ENCODE measurements around the gene SPTBN1. TPM values are rescaled to one million over a fixed set of nuclear protein-coding genes. Genes with fewer than 3 reads are reported as not detected.
A peak's percentile ranks its signal among the peaks of the same experiment; 100 is the strongest.

The SPTBN1 gene
- total and polyA plus RNA-seq, 2 of the 13 experiments (the other 11 are each of a cell fraction or from before 2014, with no cell fraction given) = 123 to 299 TPM

DNA sequence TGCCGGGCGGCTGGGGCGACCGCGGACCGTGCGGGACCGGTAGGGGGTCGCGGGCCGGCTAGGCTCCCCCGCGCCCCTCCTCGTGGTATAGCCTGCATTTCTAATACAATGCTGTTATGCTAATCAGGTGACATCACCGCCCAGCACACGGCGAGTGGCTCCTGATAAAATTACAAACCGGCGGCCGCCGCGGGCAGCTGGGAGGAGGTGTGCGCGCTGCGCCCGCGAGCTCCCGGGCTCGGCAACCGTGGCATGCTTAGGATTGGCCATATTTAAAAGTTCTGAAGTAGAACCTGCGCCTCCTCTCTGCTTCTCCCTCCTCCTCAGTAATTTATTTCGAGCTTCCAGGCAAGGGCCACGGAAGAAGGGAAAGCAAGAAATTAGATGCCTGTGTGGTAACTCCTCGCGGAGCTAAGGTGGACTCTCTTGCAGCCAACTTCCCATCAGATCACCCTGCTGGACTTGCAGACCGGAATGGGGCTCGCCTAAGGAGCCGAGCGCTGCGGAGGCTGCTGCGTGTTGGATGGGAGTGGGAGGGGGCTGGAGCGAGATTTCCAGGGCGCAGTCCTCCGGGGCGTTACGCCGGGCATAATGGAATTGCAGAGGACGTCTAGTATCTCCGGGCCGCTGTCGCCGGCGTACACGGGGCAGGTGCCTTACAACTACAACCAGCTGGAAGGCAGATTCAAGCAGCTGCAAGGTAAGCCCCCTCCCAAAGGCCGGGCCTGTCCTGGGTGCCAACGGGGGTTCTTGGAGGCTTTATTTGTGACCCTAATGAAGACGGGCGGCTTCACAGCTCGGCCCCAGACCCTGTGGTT is 102.3 kb downstream of the SPTBN1 start (continued):
- TF ChIP-seq, protein P1, sequence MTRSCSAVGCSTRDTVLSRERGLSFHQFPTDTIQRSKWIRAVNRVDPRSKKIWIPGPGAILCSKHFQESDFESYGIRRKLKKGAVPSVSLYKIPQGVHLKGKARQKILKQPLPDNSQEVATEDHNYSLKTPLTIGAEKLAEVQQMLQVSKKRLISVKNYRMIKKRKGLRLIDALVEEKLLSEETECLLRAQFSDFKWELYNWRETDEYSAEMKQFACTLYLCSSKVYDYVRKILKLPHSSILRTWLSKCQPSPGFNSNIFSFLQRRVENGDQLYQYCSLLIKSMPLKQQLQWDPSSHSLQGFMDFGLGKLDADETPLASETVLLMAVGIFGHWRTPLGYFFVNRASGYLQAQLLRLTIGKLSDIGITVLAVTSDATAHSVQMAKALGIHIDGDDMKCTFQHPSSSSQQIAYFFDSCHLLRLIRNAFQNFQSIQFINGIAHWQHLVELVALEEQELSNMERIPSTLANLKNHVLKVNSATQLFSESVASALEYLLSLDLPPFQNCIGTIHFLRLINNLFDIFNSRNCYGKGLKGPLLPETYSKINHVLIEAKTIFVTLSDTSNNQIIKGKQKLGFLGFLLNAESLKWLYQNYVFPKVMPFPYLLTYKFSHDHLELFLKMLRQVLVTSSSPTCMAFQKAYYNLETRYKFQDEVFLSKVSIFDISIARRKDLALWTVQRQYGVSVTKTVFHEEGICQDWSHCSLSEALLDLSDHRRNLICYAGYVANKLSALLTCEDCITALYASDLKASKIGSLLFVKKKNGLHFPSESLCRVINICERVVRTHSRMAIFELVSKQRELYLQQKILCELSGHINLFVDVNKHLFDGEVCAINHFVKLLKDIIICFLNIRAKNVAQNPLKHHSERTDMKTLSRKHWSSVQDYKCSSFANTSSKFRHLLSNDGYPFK (CRISPR knock-in tag; IDR thresholded peaks at IDR 0.05; ENCODE audit: borderline replicate concordance) = peak; percentile 64; the same call in 1 of the 2 replicates
- TF ChIP-seq ZNF670 (CRISPR knock-in tag; IDR thresholded peaks at IDR 0.05; ENCODE audit: borderline replicate concordance) (0 out of 2 replicates have a peak, but pooled peaks have one; percentile 14), BRD4 (CRISPR knock-in tag; IDR thresholded peaks at IDR 0.05) (peak; percentile 49; the same call in 1 of the 2 replicates), SCMH1 (CRISPR knock-in tag; IDR thresholded peaks at IDR 0.05; ENCODE audit: borderline replicate concordance) (no peak), ZNF572 (CRISPR knock-in tag; IDR thresholded peaks at IDR 0.05) (0 out of 2 replicates have a peak, but pooled peaks have one; percentile 30), SRSF9 (IDR thresholded peaks at IDR 0.05; ENCODE audit: borderline replicate concordance, insufficient read depth, low read depth, low read length, poor library complexity, severe bottlenecking) (no peak), REPIN1 (CRISPR knock-in tag; IDR thresholded peaks at IDR 0.05; ENCODE audit: borderline replicate concordance, low read depth) (peak; percentile 57; the same call in 1 of the 2 replicates), TAF1 (CRISPR knock-in tag; IDR thresholded peaks at IDR 0.05) (peak; percentile 43; the same call in 1 of the 2 replicates), ZNF781 (CRISPR knock-in tag; IDR thresholded peaks at IDR 0.05; ENCODE audit: borderline replicate concordance, not compliant biosample characterization) (peak; percentile 77), EED (CRISPR knock-in tag; IDR thresholded peaks at IDR 0.05) (no peak), MAFK (conservative IDR thresholded peaks at IDR 0.05 in 1 of 2, IDR thresholded peaks at IDR 0.05 in 1 of 2; ENCODE audit: low read length in 2 of 2) (no peak), ZSCAN30 (CRISPR knock-in tag; IDR thresholded peaks at IDR 0.05) (peak; percentile 60; the same call in 1 of the 2 replicates), ETV5 (CRISPR knock-in tag; IDR thresholded peaks at IDR 0.05; ENCODE audit: borderline replicate concordance) (no peak), ZNF552 (CRISPR knock-in tag; IDR thresholded peaks at IDR 0.05; ENCODE audit: borderline replicate concordance) (0 out of 2 replicates have a peak, but pooled peaks have one; percentile 63), KDM5A (IDR thresholded peaks at IDR 0.05; ENCODE audit: borderline replicate concordance, low read length) (peak; percentile 61; the same call in 1 of the 2 replicates)
- TF ChIP-seq, protein P2, sequence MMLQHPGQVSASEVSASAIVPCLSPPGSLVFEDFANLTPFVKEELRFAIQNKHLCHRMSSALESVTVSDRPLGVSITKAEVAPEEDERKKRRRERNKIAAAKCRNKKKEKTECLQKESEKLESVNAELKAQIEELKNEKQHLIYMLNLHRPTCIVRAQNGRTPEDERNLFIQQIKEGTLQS (CRISPR knock-in tag; IDR thresholded peaks at IDR 0.05) = peak; percentile 63
- TF ChIP-seq, protein P3, sequence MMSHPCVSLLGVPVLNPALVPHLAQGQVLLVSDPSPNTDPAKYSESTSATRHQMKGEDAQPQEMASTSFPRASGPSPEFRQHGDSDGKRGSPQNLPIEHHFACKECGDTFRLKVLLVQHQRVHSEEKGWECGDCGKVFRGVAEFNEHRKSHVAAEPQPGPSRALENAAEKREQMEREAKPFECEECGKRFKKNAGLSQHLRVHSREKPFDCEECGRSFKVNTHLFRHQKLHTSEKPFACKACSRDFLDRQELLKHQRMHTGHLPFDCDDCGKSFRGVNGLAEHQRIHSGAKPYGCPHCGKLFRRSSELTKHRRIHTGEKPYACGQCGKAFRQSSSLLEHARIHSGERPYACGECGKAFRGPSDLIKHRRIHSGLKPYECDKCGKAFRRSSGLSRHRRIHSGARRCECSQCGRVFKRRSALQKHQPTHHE (CRISPR knock-in tag; IDR thresholded peaks at IDR 0.05; ENCODE audit: borderline replicate concordance) = peak; percentile 51; the same call in 1 of the 2 replicates
- TF ChIP-seq, protein P4, sequence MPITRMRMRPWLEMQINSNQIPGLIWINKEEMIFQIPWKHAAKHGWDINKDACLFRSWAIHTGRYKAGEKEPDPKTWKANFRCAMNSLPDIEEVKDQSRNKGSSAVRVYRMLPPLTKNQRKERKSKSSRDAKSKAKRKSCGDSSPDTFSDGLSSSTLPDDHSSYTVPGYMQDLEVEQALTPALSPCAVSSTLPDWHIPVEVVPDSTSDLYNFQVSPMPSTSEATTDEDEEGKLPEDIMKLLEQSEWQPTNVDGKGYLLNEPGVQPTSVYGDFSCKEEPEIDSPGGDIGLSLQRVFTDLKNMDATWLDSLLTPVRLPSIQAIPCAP (CRISPR knock-in tag; IDR thresholded peaks at IDR 0.05; ENCODE audit: low read depth) = no peak
- TF ChIP-seq, protein P5, sequence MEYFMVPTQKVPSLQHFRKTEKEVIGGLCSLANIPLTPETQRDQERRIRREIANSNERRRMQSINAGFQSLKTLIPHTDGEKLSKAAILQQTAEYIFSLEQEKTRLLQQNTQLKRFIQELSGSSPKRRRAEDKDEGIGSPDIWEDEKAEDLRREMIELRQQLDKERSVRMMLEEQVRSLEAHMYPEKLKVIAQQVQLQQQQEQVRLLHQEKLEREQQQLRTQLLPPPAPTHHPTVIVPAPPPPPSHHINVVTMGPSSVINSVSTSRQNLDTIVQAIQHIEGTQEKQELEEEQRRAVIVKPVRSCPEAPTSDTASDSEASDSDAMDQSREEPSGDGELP (IDR thresholded peaks at IDR 0.05; ENCODE audit: borderline replicate concordance, low read depth) = peak; percentile 55; the same call in 1 of the 2 replicates
